RPMI7951 (cell line): ENCODE results near the gene ITGA3. TPM values are rescaled to one million over a fixed set of nuclear protein-coding genes. Genes with fewer than 3 reads are reported as not detected.

ENCODE experiments used
- DNase-seq: peaks from one replicate; pipeline ENCODE4 v3.0.0-alpha.2; 2012; ENCODE audit warnings: low read depth
- total RNA-seq: library from RNA; depleted of rRNA; stranded (reverse); fragments of >200 nt; shearing (Covaris generic); gene quantifications from 2 replicates; pipeline ENCODE4 v1.2.3, GENCODE V29; 2014

Gene ITGA3
- total RNA-seq, 1 experiment from 2014 or later: 213 TPM

DNA sequence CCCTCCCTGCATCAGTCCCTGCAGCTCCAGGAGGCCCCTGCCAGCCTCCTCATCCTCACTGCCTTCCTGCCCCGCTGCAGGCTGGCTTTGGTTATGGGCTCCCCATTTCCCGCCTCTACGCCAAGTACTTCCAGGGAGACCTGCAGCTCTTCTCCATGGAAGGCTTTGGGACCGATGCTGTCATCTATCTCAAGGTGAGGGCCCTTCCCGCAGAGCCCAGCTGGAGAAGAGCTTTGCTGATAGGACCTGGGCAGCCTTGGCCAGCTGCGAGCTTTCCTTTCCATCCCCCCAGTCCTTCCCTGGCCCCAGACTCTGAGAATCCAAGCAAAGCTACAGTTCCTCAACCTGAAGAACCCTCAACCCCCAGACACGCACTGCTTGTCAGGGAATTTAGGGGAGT, 53.3 kb downstream of the ITGA3 start:
- DNase-seq: no peak

DNA sequence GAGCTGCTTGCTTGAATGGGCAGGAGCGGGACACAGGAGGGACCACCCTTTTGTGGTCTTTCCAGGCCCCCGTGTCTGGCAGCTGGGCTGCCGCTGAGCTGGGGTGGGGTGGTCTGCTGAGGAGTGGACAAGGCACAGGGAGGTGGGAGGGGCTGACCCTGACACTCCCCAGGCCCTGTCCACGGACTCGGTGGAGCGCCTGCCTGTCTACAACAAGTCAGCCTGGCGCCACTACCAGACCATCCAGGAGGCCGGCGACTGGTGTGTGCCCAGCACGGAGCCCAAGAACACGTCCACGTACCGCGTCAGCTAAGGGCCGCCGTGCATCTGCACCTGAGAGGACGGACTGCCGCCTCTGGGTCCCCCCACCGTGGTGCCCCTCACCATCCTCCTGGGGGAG, 53.9 kb downstream of the ITGA3 start:
- DNase-seq: no peak

DNA sequence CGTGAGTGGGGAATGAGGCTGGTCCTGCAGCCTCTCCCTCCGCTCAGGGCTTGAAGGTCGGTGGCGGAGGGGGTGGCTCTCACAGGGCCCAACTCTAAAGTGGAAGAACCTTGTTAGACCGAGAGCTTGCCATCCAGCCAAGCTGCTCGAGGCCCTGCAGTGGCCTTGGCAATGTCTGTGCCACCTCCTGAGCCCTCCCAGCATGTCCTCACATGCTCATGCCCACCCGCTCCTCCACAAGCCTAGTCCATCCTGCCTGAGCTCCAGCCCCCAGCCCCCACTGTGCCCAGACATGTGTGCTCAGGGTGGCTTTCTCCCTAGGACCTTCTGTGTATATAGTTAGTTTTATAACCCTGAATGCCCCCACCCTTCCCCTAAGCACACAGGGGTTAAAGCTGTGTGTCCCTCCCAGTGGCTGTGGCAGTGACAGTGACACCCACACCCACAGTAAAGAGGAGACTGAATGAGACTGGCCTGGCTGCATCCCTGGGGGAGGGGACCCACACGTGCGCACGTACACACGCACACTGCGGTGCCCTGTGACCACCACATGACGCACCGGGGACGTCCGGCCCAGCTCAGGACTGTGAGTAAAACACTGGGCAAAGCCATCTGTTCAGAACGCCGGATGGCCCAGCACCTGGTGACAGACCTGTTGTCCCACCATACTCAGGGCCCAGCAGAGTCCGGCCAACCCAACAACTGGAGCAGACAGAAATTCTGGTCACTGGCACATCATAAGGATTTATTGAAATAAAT, 54.9 kb downstream of the ITGA3 start:
- no peak for DNase-seq

DNA sequence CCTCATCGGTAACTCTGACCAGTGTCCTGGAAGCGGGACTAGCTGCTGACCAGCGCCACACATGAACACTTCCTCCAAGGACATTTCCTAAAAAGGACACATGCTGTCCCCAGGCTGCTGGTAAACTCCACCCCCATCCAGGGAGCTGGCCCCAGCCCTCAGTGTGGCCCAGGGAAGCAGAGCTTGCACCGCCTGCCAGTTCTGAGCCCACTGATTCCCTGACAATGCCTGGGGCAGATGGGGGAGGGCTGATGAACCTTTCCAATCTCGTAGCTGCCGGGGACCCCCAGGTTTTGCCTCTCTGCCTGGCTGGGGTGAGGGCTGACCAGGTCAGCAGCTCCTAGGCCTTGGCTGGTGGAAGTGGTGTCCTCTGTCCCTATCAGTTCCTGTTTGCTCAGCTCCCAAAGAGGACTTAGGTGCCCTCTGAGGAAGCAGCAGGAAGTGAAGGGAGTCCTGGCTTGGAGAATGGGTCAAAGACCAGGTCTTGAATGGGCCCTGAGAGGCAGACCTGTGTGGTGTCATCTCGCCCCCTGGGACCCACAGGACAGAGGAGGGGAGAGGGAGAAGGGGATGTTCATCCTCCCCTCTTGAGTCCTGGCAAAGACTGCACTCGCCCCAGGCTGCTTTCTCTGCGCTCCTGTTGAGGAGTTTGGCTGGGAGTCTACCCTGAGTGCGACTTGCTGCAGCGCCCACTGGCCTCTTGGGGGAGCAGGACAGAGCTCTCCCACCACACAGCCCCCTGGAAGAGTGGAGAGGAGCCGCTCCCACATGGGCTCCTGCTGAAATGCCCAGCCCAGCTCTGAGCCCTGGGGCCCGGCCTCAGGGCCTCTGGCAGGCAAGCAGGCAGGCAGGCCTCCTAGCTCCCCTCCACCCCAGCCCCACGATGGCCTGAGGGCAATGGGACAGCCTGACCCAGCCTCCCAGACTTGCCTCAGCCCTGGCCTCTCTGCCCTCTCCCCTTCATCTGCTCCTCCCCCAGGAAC, 56.1 kb downstream of the ITGA3 start:
- no peak for DNase-seq

DNA sequence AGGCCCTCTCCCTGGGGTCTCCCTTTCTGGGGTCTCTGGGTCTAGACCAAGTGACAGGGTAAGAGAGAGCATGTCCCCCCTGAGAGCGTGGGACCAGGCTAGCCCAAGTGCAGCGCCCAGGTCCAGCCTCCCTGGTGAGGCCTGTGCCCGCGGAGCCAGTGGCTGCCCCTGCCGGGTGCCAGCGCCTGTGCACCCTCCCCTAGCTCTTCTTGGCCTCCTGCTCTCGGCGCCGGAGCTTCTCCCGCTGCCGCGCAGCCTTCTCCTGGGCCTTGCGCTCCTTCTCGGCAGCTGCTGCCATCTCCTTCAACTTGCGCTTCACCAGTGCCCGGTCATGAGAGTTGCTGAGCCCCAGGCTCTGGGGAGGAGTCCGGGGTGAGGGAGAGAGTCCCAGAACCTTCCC, 56.8 kb downstream of the ITGA3 start:
- no peak for DNase-seq

DNA sequence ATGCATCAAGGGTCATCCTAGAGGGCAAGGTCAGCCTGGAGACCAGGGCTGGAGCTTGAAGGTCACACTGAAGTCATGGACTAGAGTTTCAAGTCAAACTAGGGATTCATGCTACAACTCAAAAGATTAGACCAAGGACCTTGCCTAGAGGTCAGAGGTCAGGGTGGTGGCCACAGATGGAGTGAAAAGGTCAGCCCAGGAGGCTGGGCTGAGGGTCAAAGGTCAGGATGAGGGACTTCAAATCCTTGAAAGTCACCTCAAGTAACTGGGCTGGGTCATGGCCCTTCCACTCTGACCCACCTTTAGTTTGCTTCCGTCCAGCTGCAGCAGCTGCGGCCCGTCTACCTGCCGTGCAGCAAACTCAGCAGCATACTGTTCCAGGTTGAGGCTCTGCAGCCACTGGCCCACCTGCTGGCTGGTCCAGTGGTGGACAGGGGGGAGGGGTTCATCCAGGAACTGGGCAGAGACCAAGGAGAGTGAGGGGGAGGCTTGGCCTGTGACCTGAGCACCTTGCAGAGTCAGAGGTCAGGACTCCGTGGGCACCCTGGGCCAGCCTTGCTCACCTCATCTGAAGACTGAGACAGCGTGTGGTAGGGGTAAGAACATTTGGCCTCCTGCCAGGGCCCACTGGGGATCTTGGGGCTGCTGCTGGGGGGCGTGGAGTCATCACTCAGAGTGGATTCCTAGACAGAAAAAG, 57.9 kb downstream of the ITGA3 start:
- DNase-seq: no peak

DNA sequence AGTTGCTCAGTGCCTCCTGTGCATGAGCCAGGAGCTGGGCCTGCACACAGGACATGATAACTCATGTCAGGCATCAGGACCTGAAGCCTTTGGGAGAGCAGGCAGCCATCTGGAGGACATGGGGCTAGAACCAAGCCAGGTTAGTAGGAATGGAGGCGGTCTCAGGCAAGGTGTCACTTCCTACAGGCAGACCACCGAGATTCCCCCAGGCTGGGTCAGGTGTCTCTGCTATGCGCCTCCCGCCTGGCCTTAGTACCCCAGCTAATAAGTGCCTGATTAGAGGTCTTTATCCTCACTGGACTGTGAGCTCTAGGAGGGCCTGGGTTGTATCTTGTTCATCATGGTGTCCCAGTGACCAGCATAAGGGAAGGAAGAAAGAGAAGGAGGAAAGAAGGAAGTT, 58.5 kb downstream of the ITGA3 start:
- no peak for DNase-seq

DNA sequence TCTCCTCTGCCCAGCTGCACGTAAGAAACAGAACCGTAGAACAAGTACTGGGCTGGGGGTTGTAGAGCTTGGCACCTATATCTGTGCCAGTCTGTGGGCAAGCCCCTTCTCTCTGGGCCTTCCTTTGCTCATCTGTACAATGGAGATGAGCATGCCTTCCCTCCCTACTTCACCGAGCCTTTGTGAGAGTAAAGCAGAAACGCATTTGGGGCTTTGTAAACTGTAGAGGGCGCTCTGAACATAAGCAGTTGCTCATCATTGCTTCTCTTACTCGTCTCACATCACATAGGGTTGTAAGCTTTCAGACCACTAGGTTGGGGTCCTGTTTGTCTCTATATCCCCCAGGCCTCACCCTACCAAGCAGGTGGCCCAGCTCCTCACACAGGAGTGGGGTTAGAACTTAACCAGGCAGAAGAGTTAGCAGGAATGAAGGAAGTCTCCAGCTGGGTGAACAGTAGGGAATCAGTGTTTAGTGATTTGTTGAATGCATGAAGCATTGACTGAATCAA, 59.0 kb downstream of the ITGA3 start:
- peak; percentile 53 for DNase-seq

DNA sequence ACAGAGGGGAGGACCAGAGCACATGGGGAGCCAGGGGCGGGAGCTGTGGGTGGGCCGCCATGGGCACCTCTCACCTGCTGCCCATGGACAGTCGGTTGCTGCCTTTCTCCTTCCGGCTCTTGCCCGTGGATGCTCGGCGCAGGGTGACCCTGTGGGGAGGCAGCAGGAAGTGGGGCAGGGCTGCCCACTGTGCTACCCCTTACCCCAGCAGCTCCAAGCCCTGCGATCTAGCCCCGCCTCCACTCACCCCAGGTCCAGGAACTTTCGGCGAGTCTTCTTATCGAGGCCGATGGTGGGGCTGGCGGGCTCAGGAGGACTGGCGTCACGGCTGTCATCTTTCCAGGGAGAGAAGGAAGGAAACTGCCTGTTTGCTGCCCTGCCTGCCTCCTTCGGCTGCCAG, 59.8 kb downstream of the ITGA3 start:
- no peak for DNase-seq

DNA sequence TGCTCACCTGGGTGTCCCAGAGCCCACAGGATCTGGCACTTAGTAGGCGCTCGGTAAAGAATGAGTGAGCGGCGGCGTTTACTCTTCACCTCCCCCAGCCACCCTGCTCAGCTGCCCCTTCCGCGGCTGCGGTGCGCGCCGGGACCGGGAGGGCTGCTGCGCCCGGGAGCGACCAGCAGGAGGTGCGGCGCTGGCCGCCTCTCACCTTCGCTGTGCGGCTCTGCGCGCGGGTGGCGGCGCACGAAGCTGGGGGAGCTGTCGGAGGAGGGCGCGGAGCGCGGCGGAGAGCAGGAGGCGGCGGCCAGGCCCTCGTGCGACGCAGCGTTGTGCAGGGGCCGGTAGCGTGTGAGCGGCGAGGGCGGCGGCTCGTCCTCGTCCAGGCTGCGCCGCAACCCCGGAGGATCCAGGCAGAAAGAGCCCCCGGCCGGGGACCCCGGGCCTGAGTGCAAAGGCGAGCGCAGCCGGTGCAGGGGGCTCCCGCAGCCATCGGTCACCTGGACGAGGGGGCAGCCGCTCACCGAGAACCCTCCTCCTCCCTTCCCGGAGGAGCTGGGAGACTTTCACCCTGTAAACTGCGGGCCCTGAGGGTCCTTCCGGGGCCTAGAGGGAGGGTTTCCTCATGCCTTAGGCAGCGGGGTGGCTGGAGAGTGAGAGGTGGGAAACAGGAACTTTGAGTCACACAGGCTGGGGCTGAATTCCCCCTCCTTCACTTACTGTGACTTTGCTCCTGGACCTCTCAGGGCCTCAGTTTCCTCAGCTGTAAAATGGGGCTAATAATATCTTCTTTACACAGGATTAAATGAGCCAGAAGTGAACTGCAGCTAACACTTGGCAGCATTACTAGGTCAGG, 61.5 kb downstream of the ITGA3 start:
- DNase-seq: peak; percentile 37

DNA sequence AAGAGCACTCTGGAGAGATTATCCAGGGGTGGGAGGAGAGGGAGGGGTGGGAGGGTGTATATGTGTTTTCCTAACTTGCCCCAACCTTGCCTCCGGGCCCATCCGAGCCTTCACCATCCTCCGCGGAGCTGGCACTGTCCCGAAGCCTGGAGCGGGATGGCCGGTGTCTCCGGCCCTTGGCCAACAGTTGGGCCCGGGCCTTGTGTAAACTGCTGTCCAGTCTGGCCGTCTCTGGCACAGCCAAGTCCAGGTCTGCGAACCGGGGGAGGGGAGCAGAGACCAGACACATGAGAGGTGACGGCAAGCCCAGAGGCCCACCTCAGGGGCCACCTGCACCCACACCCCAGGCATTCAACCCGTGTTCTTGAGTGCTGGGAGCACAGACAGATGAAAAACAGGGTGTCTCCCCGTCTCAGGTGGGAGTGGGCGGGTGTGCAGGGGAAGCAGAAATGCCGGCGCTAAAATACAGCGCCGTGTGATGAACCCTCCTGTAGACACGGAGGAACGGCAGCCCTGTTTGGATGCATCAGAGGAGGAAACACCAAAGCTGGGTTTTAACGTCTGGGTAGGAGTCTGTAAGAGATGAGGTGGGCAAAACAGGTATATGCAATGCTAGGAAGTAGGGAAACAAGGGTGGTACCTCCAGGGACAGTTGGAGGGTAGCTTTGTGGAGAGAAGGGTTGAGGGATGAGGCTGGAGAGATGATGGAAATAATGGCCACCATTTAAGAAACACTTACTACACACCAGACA, 62.3 kb downstream of the ITGA3 start:
- peak; percentile 48 for DNase-seq

DNA sequence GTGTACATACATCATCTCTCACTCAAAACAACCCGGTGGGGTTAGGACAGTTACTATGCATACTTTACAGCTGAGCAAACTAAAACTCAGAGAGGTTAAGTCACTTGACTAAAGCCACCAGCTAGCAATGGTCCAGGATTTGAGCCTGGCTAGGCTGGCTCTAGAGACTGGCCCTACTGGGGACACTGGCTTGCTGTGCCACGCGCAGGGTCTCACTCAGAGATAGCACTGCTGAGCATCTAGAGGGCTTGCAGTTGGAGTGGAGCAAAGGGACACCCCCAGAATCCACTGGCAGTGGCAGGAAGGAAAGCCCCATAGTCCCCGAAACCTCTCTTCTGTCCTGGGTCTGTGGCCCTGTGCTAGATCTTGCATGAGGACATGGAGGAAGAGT, 62.9 kb downstream of the ITGA3 start:
- no peak for DNase-seq

DNA sequence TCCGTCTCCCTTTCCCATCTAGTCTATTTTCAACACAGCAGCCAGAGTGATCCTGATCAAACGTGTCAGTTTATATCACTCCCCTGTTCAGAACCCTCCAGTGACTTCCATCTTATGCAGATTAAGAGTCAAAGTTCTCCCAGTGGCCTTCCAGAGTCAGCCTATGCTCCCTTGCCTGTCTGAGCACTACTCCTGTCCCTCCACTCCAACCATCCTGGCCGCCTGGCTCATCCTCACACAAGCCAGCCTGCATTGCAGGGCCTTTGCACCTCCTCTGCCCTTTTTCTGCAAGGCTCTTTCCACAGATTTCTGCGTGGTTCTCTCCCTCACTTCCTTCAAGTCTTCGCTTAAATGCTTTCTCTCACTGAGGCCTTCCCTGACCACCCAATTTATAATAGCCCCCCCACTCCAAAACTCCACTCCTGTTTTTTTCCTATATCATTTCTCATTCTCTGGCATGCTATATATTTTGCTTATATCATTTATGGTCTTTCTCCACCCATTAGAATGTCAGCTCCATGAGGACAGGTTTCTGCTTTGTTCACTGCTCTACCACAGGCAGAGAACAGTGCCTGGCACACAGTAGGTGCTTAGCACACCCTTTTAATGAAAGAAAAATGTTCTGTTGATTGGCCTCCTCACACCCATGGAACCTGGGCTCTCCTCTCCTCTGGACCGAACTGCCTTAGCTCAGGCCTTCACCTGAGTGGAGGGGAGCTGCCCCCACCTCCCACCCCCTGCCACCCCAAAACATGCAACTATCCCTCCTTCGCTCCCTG, 64.8 kb downstream of the ITGA3 start:
- DNase-seq: no peak

DNA sequence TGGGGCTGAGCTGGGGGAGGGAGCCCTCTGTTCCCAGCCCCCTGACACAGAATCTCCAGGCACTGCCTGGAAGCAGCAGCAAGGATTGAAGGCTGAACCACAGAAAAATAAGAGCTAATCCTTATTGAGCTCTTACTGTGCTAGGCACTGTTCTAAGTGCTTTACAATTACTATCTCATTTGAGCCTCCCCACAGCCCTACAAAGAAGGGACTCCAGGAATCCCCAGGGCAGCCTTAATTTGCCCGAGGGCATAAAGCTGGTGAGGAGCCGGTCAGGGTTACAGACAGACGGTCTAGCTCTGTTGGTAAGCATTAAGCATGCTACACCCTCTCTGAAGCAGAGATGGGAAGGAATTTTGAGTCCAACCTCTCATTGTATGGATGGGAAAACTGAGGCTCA, 67.0 kb downstream of the ITGA3 start:
- no peak for DNase-seq

DNA sequence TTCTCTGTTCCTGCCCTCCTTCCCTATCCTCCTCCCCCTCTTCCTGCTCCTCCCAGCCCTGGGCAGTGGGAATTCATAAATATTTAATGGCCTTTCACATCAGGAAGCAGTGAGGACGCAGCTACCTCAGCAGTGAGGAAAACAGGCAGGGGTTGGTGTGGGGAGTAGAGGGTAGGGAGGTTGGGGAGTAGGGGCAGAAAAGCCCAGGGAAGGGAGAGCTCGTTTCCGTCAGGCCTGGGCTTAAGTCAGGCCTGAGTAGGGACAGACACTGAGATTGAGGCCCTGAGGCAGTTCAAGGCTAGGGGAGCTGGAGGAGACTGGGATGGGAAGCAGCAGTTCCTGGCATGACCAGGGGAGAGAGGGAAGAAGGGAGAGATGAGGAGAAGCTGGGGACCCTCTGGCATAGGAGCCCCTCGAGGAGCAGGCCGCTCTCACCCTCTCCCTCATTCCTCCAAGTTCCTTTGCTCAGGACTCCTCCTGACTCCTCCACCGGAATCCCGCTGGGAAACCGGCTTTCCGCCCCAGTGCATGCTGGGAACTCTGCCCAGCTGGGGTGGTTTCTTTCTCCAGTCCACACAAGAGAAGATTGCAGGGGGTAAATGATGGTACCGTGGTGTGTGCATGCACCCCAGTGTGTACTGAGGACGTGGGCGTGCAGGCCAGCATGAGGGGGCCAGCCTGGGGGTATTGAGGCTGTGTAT, 67.9 kb downstream of the ITGA3 start:
- no peak for DNase-seq

DNA sequence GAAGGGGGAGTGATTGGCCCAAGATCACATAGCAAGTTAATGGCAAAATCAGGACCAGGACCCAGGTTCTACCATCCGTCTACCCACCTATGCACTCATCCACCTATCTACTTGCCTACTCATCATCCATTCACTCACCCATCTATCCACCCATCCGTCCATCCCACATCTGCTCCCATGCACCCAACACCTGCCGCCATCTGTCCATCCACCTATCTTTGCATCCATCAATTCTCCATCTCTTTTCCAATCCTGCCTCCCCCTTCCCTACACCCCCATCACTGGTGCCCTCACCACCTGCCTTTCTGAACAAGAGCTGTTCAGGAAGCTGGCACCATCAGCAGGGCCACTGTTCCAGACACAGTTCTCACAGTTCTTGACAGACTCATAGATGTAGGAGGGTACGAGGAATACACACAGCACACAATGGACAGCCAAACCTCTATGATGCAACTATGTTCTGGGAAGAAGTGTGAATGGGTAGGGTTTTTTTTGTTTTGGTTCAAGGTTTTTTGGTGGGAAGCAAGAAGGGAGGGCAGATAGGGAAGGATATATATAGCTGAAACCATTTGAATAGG, 69.6 kb downstream of the ITGA3 start:
- no peak for DNase-seq

DNA sequence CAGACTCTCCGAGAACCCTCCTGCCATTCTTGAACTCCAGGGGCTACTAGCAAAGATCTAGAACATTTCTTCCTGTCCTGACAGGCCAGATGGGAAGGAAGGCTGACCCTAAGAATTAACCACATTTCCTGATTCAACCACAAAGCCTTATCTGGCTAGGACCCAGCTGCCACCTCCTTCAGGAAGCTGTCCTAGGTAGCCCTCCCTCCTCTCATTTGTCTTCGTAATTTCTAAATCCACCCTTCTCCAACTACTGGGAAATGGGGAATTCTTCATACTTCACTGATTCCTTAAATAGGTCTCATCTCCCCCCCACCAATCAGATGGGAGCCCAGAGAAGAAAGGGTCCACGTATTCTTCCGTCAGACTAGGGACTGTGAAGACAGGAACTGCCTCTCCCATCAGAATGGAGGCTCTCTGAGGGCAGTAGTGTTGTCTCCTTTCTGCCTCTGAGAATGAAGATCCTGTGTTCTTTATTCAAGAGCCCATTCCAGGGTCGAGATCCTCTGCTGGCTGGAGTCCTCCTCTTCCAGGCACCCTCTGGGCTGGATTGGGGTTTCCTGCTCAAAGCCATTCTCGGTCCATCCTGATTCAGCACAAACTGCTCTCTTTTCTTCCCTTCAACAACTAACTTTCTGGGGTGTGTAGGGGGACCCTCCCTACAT, 71.9 kb downstream of the ITGA3 start:
- peak; percentile 69 for DNase-seq
